H9 (cell line): ENCODE results near the gene NDUFB4. TPM values are rescaled to one million over a fixed set of nuclear protein-coding genes. Genes with fewer than 3 reads are reported as not detected.

Experiments used
- DNase-seq: peaks from one replicate; pipeline ENCODE4 v3.0.0-alpha.2; 2017
- H2AFZ ChIP-seq: one replicate; pipeline ENCODE4 v1.6.1; 2013; ENCODE audit warnings: mild to moderate bottlenecking, low read length, control low read depth, moderate library complexity
- H2AK5ac ChIP-seq: 2 replicates; pipeline ENCODE4 v1.6.1; 2013; ENCODE audit warnings: low read length, control low read depth, mixed read lengths; ENCODE audit not compliant: insufficient read length
- H2BK120ac ChIP-seq: one replicate; pipeline ENCODE4 v1.6.1; 2013; ENCODE audit warnings: low read depth, mild to moderate bottlenecking, low read length, control low read depth, inconsistent platforms; ENCODE audit not compliant: poor library complexity, severe bottlenecking
- H2BK12ac ChIP-seq: 2 replicates; pipeline ENCODE4 v1.6.1; 2013; ENCODE audit warnings: low read length, control low read depth, mixed read lengths, low read depth; ENCODE audit not compliant: insufficient read length
- H2BK15ac ChIP-seq: 2 replicates; pipeline ENCODE4 v1.6.1; 2013; ENCODE audit warnings: low read depth, low read length, control low read depth
- H2BK20ac ChIP-seq: one replicate; pipeline ENCODE4 v1.6.1; 2013; ENCODE audit warnings: low read depth, mild to moderate bottlenecking, low read length, control low read depth, inconsistent platforms; ENCODE audit not compliant: poor library complexity, severe bottlenecking
- H2BK5ac ChIP-seq: 2 replicates; pipeline ENCODE4 v1.6.1; 2013; ENCODE audit warnings: low read length, control low read depth, mixed read lengths; ENCODE audit not compliant: insufficient read length
- H3K14ac ChIP-seq: 2 replicates; pipeline ENCODE4 v1.6.1; 2013; ENCODE audit warnings: low read length, control low read depth; ENCODE audit not compliant: insufficient read depth
- H3K18ac ChIP-seq: 2 replicates; pipeline ENCODE4 v1.6.1; 2013; ENCODE audit warnings: low read depth, mild to moderate bottlenecking, mixed read lengths, low read length, control low read depth; ENCODE audit not compliant: insufficient read length
- H3K23ac ChIP-seq: 2 replicates; pipeline ENCODE4 v1.6.1; 2013; ENCODE audit warnings: low read length, control low read depth, mixed read lengths, low read depth; ENCODE audit not compliant: insufficient read length
- H3K23me2 ChIP-seq: 2 replicates; pipeline ENCODE4 v1.6.1; 2013; ENCODE audit warnings: low read depth, mild to moderate bottlenecking, mixed read lengths, low read length, control low read depth; ENCODE audit not compliant: insufficient read length, poor library complexity, severe bottlenecking
- H3K27ac ChIP-seq: 2 replicates; pipeline ENCODE4 v1.5.1; 2013; ENCODE audit warnings: low read length, control low read depth, mixed read lengths, low read depth; ENCODE audit not compliant: insufficient read length
- H3K27me3 ChIP-seq: 2 replicates; pipeline ENCODE4 v1.6.1; 2013; ENCODE audit warnings: low read length, control low read depth, inconsistent platforms; ENCODE audit not compliant: insufficient read depth
- H3K4ac ChIP-seq: 2 replicates; pipeline ENCODE4 v1.6.1; 2013; ENCODE audit warnings: low read depth, mild to moderate bottlenecking, control low read depth, inconsistent platforms, low read length, moderate library complexity
- H3K4me1 ChIP-seq: 2 replicates; pipeline ENCODE4 v1.6.1; 2013; ENCODE audit warnings: low read length, control low read depth, inconsistent platforms; ENCODE audit not compliant: insufficient read depth
- H3K4me2 ChIP-seq: 2 replicates; pipeline ENCODE4 v1.6.1; 2013; ENCODE audit warnings: low read length, control low read depth, mixed read lengths; ENCODE audit not compliant: insufficient read length, insufficient read depth
- H3K56ac ChIP-seq: 2 replicates; pipeline ENCODE4 v1.6.1; 2013; ENCODE audit warnings: low read depth, mild to moderate bottlenecking, mixed read lengths, low read length, control low read depth; ENCODE audit not compliant: insufficient read length
- H3K79me1 ChIP-seq: 2 replicates; pipeline ENCODE4 v1.6.1; 2013; ENCODE audit warnings: low read depth, mild to moderate bottlenecking, moderate library complexity, low read length, control low read depth, inconsistent platforms; ENCODE audit not compliant: insufficient read depth, poor library complexity, severe bottlenecking
- H3K79me2 ChIP-seq: 2 replicates; pipeline ENCODE4 v1.6.1; 2013; ENCODE audit warnings: low read length, control low read depth, inconsistent platforms; ENCODE audit not compliant: insufficient read depth
- H3K9ac ChIP-seq: 2 replicates; pipeline ENCODE4 v1.6.1; 2013; ENCODE audit warnings: low read length, control low read depth, mixed read lengths; ENCODE audit not compliant: insufficient read length; ENCODE audit errors: extremely low read depth
- H3K9me3 ChIP-seq: one replicate; pipeline ENCODE4 v1.6.1; 2013; ENCODE audit warnings: low read depth, low read length, inconsistent platforms; ENCODE audit not compliant: control insufficient read depth
- H3T11ph ChIP-seq: one replicate; pipeline ENCODE4 v1.6.1; 2013; ENCODE audit warnings: mild to moderate bottlenecking, low read length, control low read depth, inconsistent platforms
- H4K20me1 ChIP-seq: one replicate; pipeline ENCODE4 v1.6.1; 2013; ENCODE audit not compliant: control insufficient read depth, insufficient read length, insufficient read depth
- H4K5ac ChIP-seq: 2 replicates; pipeline ENCODE4 v1.6.1; 2013; ENCODE audit warnings: low read depth, mild to moderate bottlenecking, mixed read lengths, low read length, control low read depth; ENCODE audit not compliant: insufficient read length
- H4K8ac ChIP-seq: replicated peaks from 2 replicates; pipeline ENCODE4 v1.6.1; 2013; ENCODE audit warnings: low read length, control low read depth, mixed read lengths, low read depth; ENCODE audit not compliant: insufficient read length
- H4K91ac ChIP-seq: 2 replicates; pipeline ENCODE4 v1.6.1; 2013; ENCODE audit warnings: low read depth, mild to moderate bottlenecking, moderate library complexity, mixed read lengths, low read length, control low read depth; ENCODE audit not compliant: insufficient read length
- H3K27ac Mint-ChIP-seq, 3 experiments: 2 replicates in 2 of 3; 3 replicates in 1 of 3; pipeline ENCODE4 v1.8.0; 2020 to 2021; ENCODE audit warnings: mixed read lengths in 3 of 3, mild to moderate bottlenecking in 1 of 3, moderate library complexity in 1 of 3
- H3K27me3 Mint-ChIP-seq: 2 replicates; pipeline ENCODE4 v1.8.0; 2021; ENCODE audit warnings: low read depth, mild to moderate bottlenecking, moderate library complexity, mixed read lengths
- H3K36me3 Mint-ChIP-seq, 3 experiments: 2 replicates in 2 of 3; 3 replicates in 1 of 3; pipeline ENCODE4 v1.8.0; 2020 to 2021; ENCODE audit warnings: low read depth in 3 of 3, mixed read lengths in 3 of 3; ENCODE audit not compliant: insufficient read depth in 1 of 3
- H3K4me1 Mint-ChIP-seq, 2 experiments: 2 replicates each; pipeline ENCODE4 v1.8.0; 2020; ENCODE audit warnings: mixed read lengths in 2 of 2
- H3K4me3 Mint-ChIP-seq, 2 experiments: 2 replicates in 1 of 2; 3 replicates in 1 of 2; pipeline ENCODE4 v1.8.0; 2020 to 2021; ENCODE audit warnings: mild to moderate bottlenecking in 2 of 2, mixed read lengths in 2 of 2, moderate library complexity in 1 of 2
- H3K9me3 Mint-ChIP-seq, 2 experiments: 2 replicates in 1 of 2; 3 replicates in 1 of 2; pipeline ENCODE4 v1.8.0; 2020; ENCODE audit warnings: mild to moderate bottlenecking in 2 of 2, mixed read lengths in 2 of 2, moderate library complexity in 1 of 2
- WGBS: extraction: QIAGEN DNeasy Blood & Tissue Kit; methylation state at CpG from one replicate; pipeline ENCODE4 v1.1.7; 2013; ENCODE audit warnings: missing lambda C conversion rate, low lambda C conversion rate, mixed read lengths; ENCODE audit not compliant: insufficient read length; ENCODE audit errors: extremely low coverage; 5-methylcytosine and 5-hydroxymethylcytosine counted together
- total RNA-seq: library from RNA; stranded (reverse); gene quantifications from 2 replicates; pipeline ENCODE4 v1.2.1, GENCODE V29; 2021
- TF ChIP-seq, protein P1 (sequence below): fragments of 200-600 bp; sonication (generic); conservative IDR thresholded peaks from 3 replicates; pipeline ENCODE4 v1.8.0; 2021; ENCODE audit warnings: antibody characterized with exemption, mild to moderate bottlenecking

NDUFB4 gene
- total RNA-seq, 1 experiment from 2014 or later: 217 TPM

DNA sequence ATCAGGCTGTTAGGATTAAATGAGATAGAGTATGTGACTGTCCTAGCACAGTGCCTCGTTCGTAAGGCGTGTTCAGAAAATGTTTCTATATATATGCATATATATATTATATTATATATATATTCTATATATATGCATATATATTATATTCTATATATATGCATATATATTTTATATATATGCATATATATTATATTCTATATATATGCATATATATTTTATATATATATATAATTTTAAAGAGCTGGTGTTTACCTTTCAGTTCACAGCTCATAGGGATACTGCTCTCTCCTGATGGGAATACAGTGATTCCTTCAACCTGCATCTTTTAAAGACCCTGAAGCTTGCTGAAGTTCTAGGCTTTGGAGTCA is 702 bp downstream of the NDUFB4 start:
- H3K27me3 ChIP-seq: no peaks in the 10 kb centered on the region
- H3K27ac ChIP-seq: peak overlapping the region; percentile 11
- no peaks in the 10 kb centered on the region for H3K4me1 ChIP-seq
- H3K27me3 Mint-ChIP-seq: no peaks in the 10 kb centered on the region; the same call in 1 of the 2 replicates
- H3K27ac Mint-ChIP-seq: peak overlapping the region; percentile 85 to 99 (median 98); a peak in 6 of 7 replicates
- H2BK5ac ChIP-seq: no peak overlapping the region
- TF ChIP-seq, protein P1, sequence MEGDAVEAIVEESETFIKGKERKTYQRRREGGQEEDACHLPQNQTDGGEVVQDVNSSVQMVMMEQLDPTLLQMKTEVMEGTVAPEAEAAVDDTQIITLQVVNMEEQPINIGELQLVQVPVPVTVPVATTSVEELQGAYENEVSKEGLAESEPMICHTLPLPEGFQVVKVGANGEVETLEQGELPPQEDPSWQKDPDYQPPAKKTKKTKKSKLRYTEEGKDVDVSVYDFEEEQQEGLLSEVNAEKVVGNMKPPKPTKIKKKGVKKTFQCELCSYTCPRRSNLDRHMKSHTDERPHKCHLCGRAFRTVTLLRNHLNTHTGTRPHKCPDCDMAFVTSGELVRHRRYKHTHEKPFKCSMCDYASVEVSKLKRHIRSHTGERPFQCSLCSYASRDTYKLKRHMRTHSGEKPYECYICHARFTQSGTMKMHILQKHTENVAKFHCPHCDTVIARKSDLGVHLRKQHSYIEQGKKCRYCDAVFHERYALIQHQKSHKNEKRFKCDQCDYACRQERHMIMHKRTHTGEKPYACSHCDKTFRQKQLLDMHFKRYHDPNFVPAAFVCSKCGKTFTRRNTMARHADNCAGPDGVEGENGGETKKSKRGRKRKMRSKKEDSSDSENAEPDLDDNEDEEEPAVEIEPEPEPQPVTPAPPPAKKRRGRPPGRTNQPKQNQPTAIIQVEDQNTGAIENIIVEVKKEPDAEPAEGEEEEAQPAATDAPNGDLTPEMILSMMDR: no peak
- no peak overlapping the region for H2BK15ac ChIP-seq
- H4K5ac ChIP-seq: no peak overlapping the region
- peak overlapping the region; percentile 88 to 91 for H3K4me3 Mint-ChIP-seq
- H3K4ac ChIP-seq: no peak overlapping the region
- peaks cover 2 to 15% (median 14%) of the 10 kb centered on the region in 3 experiments for H3K36me3 Mint-ChIP-seq
- no peaks in the 10 kb centered on the region for H4K20me1 ChIP-seq
- H3K9me3 ChIP-seq: no peaks in the 10 kb centered on the region
- no peak overlapping the region for H2BK20ac ChIP-seq
- H3T11ph ChIP-seq: no peak overlapping the region
- peaks cover 9% of the 10 kb centered on the region; the same call in 1 of the 2 replicates for H3K79me2 ChIP-seq
- H3K18ac ChIP-seq: no peak overlapping the region
- no peak overlapping the region for H4K8ac ChIP-seq
- peak overlapping the region; percentile 94; the same call in 1 of the 2 replicates for H3K14ac ChIP-seq
- peak overlapping the region; percentile 86 for H3K9ac ChIP-seq
- H3K23me2 ChIP-seq: no peaks in the 10 kb centered on the region
- no peak overlapping the region for H2AFZ ChIP-seq
- DNase-seq: no peak
- no peak overlapping the region for H4K91ac ChIP-seq
- peaks cover 7 to 8% of the 10 kb centered on the region in 2 experiments for H3K4me1 Mint-ChIP-seq
- no peaks in the 10 kb centered on the region for H3K9me3 Mint-ChIP-seq
- H2BK120ac ChIP-seq: no peak overlapping the region
- H3K79me1 ChIP-seq: no peaks in the 10 kb centered on the region
- WGBS: no CpG with 5 or more reads among the region's 3 CpGs
- no peak overlapping the region for H3K23ac ChIP-seq
- H2AK5ac ChIP-seq: no peak overlapping the region
- H2BK12ac ChIP-seq: no peak overlapping the region
- no peak overlapping the region for H3K56ac ChIP-seq
- peak overlapping the region; percentile 42 for H3K4me2 ChIP-seq
